CD4-positive, alpha-beta T cell treated with Interleukin-17A for 1 hour (primary cell): ENCODE measurements around the gene SBF1.

Experiments used
- DNase-seq: peaks from one replicate; pipeline ENCODE4 v3.0.0-alpha.2; 2020

The SBF1 gene

DNA sequence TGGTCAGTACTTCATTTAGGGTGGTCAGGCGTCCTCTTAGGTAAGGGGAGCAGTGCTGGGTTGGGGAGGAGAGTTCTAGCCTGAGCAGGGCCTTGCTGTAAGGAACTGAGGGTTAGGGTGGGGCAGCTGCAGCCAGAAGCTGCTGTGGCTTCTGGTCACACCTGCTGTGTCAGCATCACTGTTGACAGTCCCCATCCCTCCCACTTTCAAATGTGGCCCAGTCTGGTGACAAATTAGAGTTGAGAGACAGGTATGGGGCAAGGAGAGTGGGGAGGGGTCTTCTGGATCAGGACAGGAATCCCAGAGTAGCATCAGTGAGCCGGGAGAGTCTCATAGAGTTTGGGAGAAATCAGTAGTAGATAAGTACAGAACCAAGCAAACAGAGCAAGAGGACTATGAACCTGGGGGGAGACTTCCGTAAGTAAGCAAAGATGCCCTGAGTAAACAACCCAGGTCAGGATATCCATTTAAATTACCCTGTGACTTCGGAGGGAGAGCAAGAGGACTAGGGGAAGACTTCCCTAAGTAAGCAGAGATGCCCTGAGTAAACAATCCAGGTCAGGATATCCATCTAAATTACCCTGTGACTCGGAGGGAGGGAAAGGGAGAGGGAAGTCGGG lies 78.0 kb downstream of the SBF1 start:
- no peak for DNase-seq
